ENCODE results near the gene R3HDM2. TPM values are rescaled to one million over a fixed set of nuclear protein-coding genes. Genes with fewer than 3 reads are reported as not detected.
A peak's percentile ranks its signal among the peaks of the same experiment; 100 is the strongest.

R3HDM2 gene
- total RNA-seq, 1 donor from 2014 or later = 32.1 TPM

DNA sequence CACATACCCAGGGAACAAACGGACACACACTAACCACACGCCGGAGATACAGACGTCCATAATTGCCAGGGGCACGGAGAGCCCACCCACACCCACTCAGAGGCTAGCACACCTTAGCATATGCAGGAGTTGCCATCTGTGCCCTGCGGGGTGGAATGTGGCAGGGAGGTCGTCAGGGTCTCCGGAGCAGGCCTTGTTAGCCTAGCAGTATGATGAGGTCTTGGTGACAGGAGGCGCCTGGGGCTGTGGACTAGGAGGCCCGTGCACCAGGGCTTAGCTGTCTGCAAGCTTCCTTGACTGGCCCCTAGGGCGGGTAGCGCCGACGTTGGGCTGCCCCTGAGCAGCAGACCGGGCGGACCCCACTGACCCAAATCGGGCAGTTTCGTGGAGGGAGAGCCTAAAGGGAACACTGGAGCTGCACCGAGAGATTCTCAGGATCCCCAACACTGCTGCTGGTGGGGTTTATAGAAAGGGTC is 189.9 kb downstream of the R3HDM2 start:
- no peak for DNase-seq (ENCODE audit: low read depth)

DNA sequence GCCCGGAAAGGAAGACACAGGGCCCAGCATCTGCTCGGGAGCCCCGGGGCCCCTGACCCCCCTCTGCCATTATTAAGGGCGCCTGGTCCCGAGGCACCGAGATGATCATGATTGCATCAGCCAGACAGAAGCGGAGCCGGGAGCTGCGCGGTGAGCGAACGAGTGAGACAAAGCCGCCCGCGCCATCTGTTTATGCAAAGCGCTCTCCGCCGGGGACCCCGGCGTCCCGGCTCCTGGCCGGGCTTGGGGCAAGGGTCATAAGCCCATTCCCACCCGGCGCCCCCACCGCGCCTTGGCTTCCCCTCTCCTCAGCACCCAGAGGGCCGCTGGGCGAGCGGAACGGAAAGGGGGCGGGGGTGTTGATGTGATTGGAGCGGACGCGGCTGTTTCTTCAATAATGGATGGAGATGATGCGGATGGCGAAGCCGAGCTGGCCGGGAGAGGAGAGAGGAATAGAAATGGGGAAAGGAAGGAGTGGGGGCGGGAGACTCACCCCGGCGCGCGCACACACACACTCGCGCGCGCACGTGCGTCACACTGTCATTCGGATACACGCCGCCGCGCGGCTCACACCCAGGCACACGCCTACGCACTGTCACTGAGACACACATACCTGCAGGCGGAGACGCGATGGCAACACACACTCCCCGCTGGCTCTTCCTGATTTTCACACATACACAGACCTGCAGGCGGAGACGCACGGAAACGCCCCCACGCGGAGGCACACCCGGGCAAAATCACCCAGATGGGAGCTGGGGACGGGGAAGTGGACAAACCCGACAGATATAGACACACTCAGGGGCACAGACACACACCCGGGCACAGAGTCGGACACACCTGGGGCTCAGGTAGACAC is 190.5 kb downstream of the R3HDM2 start:
- no peak for DNase-seq (ENCODE audit: low read depth)

DNA sequence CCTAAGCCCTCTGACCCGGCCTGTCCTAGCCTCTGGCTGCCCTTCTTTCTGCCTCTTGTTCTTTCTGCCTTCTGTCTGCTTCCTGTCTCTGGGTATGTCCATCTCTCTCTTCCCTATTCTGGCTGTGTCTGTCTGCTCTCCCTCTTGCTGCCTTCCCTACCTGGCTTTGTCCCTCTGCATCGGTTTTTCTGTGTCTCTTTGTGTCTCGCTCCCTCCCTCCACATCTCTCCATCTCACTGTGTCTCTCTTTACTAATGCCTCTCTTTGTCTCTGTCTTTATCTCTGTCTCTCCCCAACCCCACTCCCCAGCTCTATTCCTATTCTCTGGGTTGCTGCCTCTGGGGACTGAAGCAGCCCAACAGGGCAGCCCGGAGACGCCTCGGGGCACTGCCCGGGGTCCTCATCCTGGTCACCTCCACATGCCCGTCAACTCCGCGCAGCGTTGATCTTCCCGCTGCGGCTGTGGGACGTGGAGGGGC is 191.2 kb downstream of the R3HDM2 start:
- no peak for DNase-seq (ENCODE audit: low read depth)

DNA sequence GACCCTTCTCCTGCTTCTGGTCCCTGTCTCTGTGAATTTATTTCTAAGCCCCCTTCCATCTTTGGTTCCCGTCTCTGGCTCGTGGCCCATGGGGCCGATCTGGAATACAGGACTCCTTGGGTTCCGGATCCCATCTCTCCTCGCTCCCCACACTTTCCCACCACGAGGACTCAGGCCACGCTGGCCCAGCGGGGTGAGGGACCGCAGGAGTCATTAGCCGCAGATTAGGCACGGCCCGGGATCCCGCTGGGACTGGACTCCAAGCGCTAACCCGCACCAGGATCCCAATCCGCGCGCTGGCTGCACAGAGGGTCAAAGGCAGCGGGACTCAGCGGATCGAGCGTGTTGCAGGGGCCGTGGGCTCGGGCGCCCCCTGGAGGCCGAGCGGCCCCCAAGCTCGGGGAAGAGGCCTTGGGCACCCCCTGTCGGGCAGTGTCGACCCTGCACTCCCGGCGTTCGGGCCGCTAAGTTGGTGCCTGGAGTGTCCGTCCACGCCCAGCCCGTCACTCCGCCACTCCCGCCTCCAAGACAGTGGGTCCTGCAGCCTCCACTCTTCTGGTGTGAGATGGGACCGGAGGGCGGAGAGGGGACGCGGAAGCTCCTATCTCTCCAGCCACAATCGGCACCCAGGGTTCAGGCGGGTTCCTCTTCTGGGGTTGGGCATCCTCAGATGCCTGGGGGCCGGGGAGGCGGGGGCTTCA is 191.8 kb downstream of the R3HDM2 start:
- peak; percentile 37 for DNase-seq (ENCODE audit: low read depth)

DNA sequence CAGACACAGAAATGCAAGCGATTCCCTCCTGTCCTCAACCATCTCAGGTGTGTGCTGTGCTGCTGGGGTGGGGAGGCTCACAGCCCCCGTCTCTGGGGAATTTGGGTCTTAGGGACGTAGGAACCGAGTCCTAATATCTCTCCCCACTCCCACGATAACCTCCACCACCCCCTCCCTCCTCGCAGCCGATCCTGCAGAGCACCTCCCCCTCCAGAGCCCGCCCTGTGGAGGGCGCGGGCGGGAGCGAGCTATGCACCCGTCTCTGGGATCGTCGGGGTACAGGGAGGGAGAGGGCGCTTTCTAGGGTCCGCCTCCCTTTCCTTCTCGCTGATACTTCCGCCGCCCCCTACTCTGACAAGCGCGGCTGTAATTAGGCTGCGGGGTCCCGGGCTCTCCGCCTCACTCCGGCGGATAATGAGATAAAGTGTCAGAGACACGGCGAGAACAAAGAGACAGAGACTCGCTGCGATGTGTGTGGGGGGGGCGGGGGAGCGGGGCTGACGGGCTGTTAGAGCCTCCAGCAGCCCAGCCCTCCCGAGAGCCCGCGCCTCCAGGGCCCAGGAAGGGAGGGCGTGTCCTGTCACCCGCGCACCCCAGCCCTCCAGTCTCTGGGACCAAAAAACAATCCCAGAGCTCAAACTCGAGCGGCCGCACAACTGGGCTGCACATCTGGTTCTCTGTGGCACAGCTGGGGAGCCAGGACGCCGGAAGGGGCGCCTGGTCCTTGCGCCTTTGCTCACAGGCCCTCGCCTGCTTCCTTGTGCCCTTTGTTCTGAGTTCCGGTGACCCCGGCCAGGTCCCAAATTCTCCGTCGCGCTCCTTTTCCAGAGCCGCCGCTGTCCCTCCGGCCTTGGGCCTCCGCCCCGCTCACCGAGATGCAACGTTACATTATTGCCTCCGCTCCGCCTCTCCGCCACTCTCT is 192.7 kb downstream of the R3HDM2 start:
- no peak for DNase-seq (ENCODE audit: low read depth)

DNA sequence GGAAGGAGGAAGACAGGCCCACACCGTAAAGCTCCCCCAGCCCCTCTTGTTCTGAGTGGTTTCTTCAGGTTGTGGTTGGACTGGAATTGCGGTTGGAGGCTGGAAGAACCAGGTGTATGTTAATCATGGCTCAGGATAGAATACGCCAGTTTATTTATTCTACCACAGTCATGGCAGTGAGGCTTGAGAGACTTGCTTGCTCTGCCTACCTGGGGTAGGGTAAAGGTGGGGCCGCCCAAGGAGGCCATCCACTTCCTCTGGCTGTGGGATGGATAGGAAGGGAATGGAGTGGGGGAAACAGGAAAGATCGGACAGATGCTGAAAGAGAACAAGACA is 193.3 kb downstream of the R3HDM2 start:
- DNase-seq (ENCODE audit: low read depth) = no peak

DNA sequence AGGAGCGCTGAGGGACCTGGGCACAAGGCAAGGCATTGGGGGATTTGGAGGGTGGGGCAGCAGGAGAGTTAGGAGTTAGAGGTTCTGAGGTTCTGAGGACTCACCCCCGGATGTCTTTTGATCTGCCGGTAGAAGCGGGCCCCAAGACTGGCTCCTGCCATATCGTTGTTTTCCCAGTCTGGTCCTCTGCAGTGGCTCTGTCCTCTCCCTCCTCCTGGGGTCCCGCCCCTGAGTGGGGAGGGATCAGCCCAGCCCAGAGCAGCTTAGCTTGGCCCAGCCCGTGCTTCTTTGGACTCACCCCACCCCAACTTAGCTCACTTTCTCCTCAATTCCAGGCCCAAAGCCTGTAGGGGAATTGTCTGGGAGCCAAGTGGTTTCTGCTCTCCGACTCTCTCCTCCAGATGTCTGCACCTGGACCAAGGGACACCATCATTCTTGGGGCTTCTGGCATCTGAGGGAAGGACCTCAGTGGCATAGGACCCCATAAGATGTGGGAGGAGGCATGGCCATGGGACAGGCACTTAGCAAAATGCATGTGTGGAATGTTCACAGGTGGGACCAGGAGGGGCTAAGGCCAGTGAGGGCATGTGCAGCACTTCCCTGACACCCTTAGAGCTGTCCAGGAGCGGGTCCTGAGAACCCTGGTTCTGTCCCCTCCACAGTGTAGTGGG is 193.8 kb downstream of the R3HDM2 start:
- DNase-seq (ENCODE audit: low read depth) = no peak

DNA sequence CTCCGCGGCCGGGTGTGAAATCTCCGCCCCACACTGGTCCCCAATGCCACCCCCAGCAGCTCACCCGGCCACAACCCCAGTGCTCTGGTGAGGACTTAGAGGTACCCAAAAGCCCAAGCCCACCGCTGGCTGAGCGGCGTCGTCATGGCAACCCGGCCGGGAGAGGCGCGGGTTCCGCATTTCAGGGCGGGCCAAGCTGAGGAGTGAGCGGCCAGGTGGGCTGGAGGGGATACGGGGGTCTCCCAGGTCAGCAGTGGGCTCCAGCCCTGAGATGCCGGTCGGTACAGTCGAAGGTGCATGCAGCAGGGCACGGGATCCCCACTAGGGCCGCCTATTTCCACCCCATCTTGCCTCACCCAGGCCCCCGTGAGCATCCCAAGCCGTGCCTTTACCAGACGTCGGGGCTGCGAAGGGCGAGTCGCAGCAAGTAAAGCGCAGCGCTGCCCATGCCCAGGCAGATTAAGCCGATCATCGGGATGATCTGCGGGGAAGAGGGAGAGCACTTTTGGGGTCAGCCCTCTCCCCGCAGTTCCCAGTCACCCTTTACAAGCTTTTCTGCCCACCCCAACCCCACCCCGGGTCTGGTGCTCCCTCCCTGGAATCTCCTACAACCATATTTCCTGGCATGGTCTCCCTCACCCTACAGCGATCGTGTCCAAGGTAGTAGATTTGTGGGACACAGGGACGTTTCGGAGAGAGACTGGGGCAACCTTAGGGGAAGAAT is 194.5 kb downstream of the R3HDM2 start:
- no peak for DNase-seq (ENCODE audit: low read depth)

DNA sequence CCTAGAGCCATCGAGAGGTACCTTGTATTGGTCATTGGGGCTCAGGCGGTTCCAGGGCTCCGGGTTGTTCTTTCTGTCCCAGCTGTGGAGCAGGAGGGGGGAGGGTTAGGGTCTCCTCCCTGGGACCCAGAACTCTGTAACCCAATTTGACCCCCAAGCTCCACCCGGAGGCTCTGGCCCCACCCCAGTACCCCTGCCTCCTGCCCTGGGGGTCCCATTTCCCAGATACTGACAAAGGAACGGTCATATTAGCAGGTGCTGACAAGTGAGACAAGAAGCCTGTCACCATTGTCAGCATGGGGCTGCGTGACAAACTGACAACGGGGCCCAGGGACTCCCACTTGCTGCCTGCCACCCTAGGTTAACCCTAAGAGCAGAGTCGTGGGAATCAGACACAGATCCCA is 195.1 kb downstream of the R3HDM2 start:
- no peak for DNase-seq (ENCODE audit: low read depth)

DNA sequence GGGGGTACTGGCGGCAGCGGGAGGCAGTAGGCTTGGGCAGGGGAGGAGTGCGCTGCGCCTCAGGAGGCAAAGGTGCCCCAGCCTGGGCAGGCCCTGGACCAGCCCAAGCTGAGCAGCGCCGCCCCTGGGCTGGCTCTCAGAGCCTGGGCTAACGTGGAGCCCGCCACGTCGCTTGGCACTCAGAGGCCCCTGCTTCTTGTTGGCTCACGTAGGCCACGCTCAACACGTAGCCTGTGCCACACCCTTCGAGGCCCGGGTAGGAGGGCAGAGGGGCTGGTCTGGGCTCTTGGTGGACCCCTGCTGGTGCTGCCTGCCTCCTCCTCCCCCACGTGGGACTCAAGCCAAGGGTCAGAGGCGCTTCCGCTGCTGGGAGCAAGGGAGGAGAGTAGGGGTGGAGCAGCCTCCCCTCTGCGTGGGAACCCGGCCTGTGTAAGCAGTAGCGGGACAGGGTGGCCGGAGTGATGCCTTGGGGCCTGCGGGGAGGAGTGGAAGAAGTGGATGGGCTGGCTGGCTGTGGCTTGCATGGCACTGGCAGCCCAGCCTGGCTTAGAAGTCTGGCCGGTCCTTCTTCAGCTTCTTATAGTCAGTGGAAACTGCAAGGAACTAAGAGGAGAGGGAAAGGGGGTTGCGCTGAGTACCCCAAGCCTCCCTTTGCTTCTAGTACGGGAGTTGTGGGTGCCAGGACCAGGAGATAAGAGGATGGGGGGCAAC is 195.7 kb downstream of the R3HDM2 start:
- DNase-seq (ENCODE audit: low read depth) = no peak

DNA sequence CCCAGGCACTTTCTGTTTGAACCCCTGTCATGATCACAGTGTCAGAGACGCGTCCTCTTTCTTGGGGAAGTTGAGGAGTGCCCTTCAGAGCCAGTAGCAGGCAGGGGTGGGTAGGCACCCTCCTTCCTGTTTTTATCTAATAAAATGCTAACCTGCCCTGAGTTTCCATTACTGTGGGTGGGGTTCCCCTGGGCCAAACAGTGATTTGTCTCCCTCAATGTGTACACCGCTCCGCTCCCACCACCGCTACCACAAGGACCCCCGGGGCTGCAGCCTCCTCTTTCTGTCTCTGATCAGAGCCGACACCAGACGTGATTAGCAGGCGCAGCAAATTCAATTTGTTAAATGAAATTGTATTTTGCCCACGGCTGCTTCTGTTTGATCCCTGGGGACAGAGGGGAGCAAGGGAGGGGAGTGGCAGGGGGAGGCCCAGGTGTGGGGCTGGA is 196.2 kb downstream of the R3HDM2 start:
- DNase-seq (ENCODE audit: low read depth) = no peak

DNA sequence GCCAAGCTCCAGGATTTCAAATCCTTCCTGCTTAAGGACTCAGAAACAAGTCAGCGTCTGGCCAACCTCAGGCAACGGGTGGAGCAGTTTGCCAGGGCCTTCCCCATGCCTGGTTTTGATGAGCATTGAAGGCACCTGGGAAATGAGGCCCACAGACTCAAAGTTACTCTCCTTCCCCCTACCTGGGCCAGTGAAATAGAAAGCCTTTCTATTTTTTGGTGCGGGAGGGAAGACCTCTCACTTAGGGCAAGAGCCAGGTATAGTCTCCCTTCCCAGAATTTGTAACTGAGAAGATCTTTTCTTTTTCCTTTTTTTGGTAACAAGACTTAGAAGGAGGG is 196.6 kb downstream of the R3HDM2 start:
- DNase-seq (ENCODE audit: low read depth) = no peak

DNA sequence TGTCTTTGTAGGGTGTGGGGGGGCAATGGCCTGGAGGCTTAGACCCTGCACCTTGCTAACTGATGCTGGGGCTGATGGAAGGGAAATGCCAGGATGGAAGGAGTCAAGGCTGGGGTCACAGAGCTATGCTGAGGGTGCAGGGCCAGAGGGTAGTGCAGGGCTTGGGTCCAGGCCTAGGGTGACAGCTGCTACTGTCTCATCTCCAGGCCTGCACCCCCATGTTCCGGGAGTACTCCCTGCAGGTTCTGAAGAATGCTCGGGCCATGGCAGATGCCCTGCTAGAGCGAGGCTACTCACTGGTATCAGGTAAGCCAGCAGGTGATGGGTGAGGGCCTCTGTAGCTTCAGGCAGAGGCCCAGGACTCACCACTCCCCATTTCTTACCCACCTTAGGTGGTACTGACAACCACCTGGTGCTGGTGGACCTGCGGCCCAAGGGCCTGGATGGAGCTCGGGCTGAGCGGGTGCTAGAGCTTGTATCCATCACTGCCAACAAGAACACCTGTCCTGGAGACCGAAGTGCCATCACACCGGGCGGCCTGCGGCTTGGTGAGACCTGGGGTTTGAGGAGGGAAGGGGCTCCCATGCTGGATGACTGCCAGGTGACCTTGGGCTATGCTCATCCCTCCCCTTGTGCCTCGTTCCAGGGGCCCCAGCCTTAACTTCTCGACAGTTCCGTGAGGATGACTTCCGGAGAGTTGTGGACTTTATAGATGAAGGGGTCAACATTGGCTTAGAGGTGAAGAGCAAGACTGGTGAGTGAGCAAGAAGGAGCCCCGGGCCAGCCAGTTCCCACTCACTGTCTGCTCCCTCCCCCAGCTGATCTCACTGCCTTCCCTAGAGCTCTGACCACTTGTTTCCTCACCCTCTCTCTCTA is 197.2 kb downstream of the R3HDM2 start:
- no peak for DNase-seq (ENCODE audit: low read depth)

DNA sequence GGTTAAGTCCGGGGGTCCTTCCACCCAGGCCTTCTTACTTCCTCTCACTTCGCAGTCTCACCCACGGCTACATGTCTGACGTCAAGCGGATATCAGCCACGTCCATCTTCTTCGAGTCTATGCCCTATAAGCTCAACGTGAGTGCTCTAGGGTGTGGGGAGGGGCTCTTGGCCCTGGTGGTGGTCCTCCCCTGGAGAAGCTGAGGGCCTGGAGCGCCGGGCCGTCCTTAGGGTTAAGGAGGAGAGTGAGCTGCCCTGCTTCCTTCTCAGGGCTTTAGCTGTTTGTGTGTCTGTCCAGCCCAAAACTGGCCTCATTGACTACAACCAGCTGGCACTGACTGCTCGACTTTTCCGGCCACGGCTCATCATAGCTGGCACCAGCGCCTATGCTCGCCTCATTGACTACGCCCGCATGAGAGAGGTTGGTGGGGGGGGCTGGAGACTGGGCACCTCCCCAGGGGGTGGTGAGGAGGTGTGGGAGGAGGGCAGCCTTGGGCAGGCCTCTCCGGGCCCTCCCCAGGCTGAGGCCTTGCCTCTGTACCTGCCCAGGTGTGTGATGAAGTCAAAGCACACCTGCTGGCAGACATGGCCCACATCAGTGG is 198.6 kb downstream of the R3HDM2 start:
- no peak for DNase-seq (ENCODE audit: low read depth)

DNA sequence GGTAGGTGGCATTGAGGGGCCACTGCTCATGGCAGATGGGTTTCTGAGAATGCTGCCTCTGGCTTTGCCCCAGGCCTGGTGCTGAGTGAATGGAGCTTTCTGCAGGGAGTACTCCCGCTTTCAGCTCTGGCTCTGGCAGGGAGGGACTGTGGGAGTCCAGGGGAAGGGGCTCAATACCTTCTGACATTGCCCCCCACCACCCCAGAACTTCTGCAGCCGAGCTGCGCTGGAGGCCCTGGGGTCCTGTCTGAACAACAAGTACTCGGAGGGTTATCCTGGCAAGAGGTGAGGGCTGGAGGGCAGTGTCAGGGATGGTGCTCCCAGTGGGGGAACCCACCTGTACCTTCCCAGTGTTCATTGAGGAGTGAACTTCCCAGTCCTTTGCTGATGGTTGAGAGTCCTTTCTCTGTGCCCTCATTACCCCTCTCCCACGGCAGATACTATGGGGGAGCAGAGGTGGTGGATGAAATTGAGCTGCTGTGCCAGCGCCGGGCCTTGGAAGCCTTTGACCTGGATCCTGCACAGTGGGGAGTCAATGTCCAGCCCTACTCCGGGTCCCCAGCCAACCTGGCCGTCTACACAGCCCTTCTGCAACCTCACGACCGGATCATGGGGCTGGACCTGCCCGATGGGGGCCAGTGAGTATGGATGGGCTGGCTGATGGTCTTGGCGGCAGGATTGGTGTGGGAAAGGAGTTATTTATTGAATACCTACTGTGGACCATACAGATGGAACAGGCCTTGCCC is 199.4 kb downstream of the R3HDM2 start:
- no peak for DNase-seq (ENCODE audit: low read depth)

DNA sequence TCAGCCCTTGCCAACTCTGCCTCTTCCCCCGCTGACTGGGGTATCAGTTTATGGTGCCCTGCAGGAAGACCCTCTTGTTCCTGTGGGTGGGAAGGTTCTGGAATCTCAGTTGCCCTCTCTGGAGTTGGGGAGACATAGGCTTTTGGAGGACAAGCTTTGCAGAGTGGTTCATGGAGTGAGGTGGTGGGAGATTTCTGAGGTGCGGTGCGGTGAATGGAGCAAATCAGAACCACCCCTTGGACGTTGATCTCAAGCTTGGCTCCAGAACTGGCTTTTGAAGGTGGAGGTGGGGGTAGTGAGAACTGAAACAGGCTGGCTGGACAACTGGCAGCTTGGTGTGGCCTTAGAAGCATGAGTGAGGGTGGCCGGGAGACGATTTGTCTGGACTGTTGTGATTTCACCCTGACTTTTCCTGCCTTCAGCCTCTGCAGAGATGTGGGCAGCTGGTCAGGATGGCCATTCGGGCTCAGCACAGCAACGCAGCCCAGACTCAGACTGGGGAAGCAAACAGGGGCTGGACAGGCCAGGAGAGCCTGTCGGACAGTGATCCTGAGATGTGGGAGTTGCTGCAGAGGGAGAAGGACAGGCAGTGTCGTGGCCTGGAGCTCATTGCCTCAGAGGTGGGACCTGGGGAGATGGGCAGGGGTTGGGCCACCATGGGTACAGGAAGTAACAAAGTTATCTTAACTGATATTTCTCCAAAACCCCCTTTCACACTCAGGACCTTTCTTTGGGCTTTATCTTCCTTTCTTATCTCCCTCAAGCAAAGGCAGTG is 200.3 kb downstream of the R3HDM2 start:
- DNase-seq (ENCODE audit: low read depth) = no peak
